ENCODE results near the gene RPE65. TPM values are rescaled to one million over a fixed set of nuclear protein-coding genes. Genes with fewer than 3 reads are reported as not detected.
A peak's percentile ranks its signal among the peaks of the same experiment; 100 is the strongest.

The RPE65 gene
- total and polyA plus RNA-seq, 2 experiments from 2014 or later, result not detected

- DNase-seq (ENCODE audit: low spot score), result peak; percentile 41
Observed at GRCh38 chr1:68454534-68454933, 4.8 kb upstream of the RPE65 start.

More at GRCh38 chr1:68454534-68454933, 4.8 kb upstream of the RPE65 start:
- no peak for TF ChIP-seq JUNB (IDR thresholded peaks at IDR 0.05; ENCODE audit: unreplicated experiment)
- TF ChIP-seq CTCF (conservative IDR thresholded peaks at IDR 0.05; ENCODE audit: low read depth in 2 of 2), result peak in 1 of 2 experiments; percentile 30; a peak in 2 of 4 replicates
- no peak for TF ChIP-seq NANOG (IDR thresholded peaks at IDR 0.05; ENCODE audit: borderline replicate concordance)
- TF ChIP-seq REST (IDR thresholded peaks at IDR 0.05; ENCODE audit: unreplicated experiment), result no peak
- no peak overlapping the region for H3K4me3 Mint-ChIP-seq
- no peaks in the 10 kb centered on the region for H4K20me1 ChIP-seq (replicated peaks; ENCODE audit: insufficient read depth)
- H3K79me2 ChIP-seq (replicated peaks; ENCODE audit: insufficient read depth), result no peaks in the 10 kb centered on the region
- H3F3A ChIP-seq (replicated peaks; ENCODE audit: low read depth), result no peaks in the 10 kb centered on the region
- H3K4me3 ChIP-seq, result no peak overlapping the region
- 0 out of 3 replicates have a peak, but pooled peaks cover 4% of the 10 kb centered on the region for H3K4me1 Mint-ChIP-seq
- no peaks in the 10 kb centered on the region for H3K9me3 Mint-ChIP-seq
- no peaks in the 10 kb centered on the region for H3K27me3 ChIP-seq (ENCODE audit: insufficient read depth)
- no peaks in the 10 kb centered on the region for H3K36me3 Mint-ChIP-seq (ENCODE audit: low read depth)
- H3K9me2 ChIP-seq (ENCODE audit: insufficient read depth), result no peaks in the 10 kb centered on the region
- peaks cover 3% of the 10 kb centered on the region for H3K27me3 Mint-ChIP-seq (ENCODE audit: insufficient read depth, low read depth, poor library complexity)
- H3K27ac ChIP-seq (ENCODE audit: low read depth), result no peak overlapping the region
- no peaks in the 10 kb centered on the region for H3K4me1 ChIP-seq (ENCODE audit: insufficient read depth)
- no peaks in the 10 kb centered on the region for H3K36me3 ChIP-seq (ENCODE audit: insufficient read depth)
- ATAC-seq, result peak; percentile 73
- H3K4me2 ChIP-seq, result no peak overlapping the region
- H3K27ac Mint-ChIP-seq, result no peak overlapping the region
- H2AFZ ChIP-seq, result no peak overlapping the region

All from GM23338 (cell line).